Stomach (tissue), 9 donors: ENCODE results near the gene LRMDA. TPM values are rescaled to one million over a fixed set of nuclear protein-coding genes. Genes with fewer than 3 reads are reported as not detected.

Source experiments
- DNase-seq, 2 donors: peaks; one replicate each; pipeline versions ENCODE4 v3.0.0 to v3.0.0-alpha.2; 2013 to 2019
- H3K27ac ChIP-seq, 5 donors: fragments of 200-600 bp in 4 of 5; sonication (generic) in 4 of 5; one replicate each; pipeline ENCODE4 v1.5.1; 2013 to 2019; ENCODE audit warnings: mild to moderate bottlenecking in 1 of 5, moderate library complexity in 1 of 5
- H3K27me3 ChIP-seq, 3 donors: fragments of 200-600 bp; sonication (generic); one replicate each; pipeline ENCODE4 v1.5.1; 2017 to 2019; ENCODE audit warnings: mixed run types in 1 of 3
- H3K36me3 ChIP-seq, 4 donors: fragments of 200-600 bp; sonication (generic); 1 replicate in 3 of 4; 2 replicates in 1 of 4; pipeline ENCODE4 v1.5.1; 2016 to 2019
- H3K4me1 ChIP-seq, 4 donors: fragments of 200-600 bp; sonication (generic); one replicate each; pipeline ENCODE4 v1.5.1; 2016 to 2019
- H3K4me3 ChIP-seq, 4 donors: fragments of 200-600 bp; sonication (generic) in 3 of 4; one replicate each; pipeline ENCODE4 v1.5.1; 2016 to 2019; ENCODE audit warnings: mild to moderate bottlenecking in 1 of 4
- H3K9me3 ChIP-seq, 4 donors: fragments of 200-600 bp; sonication (generic); one replicate each; pipeline ENCODE4 v1.5.1; 2016 to 2019
- CTCF ChIP-seq, 7 experiments: fragments of 450-650 bp in 4 of 7; fragments of 200-600 bp in 3 of 7; sonication (generic) in 3 of 7; IDR thresholded peaks; one replicate each; pipeline ENCODE4 v1.5.1; 2016 to 2019; ENCODE audit warnings: antibody characterized with exemption in 7 of 7, control low read depth in 2 of 7, mild to moderate bottlenecking in 1 of 7
- EP300 ChIP-seq: sonication (generic); formaldehyde crosslinking; IDR thresholded peaks from one replicate; pipeline ENCODE4 v1.6.1; 2017; ENCODE audit warnings: antibody characterized with exemption
- POLR2A ChIP-seq, 4 donors: fragments of 450-650 bp; IDR thresholded peaks; one replicate each; pipeline ENCODE4 v1.6.1; 2016; ENCODE audit warnings: antibody characterized with exemption in 4 of 4, control low read depth in 2 of 4, mild to moderate bottlenecking in 1 of 4, moderate library complexity in 1 of 4
- POLR2AphosphoS5 ChIP-seq, 3 donors: sonication (generic); formaldehyde crosslinking; IDR thresholded peaks; one replicate each; pipeline ENCODE4 v1.6.1; 2016; ENCODE audit warnings: antibody characterized with exemption in 3 of 3
- WGBS, 5 donors: extraction: QIAGEN DNeasy Blood & Tissue Kit in 3 of 5; methylation state at CpG; one replicate each; pipeline versions ENCODE4 v1.1.5 to v1.1.7; 2013 to 2018; 5-methylcytosine and 5-hydroxymethylcytosine counted together
- intact Hi-C: fragments of 100-400 bp; cut with DNase I; formaldehyde crosslinking; loops from one replicate; pipeline ENCODE4 v1.15.1; 2023; ENCODE audit warnings: low total_unique reads
- polyA plus RNA-seq, 3 donors: library from polyadenylated mRNA; stranded (reverse); fragments of 200-250 nt; gene quantifications; one replicate each; pipeline ENCODE4 v1.2.3, GENCODE V29; 2013
- total RNA-seq, 5 donors: library from RNA; depleted of rRNA; stranded (reverse); fragments of >200 nt; gene quantifications; one replicate each; pipeline versions ENCODE4 v1.1.0 to v1.2.3, GENCODE V29; 2014 to 2016
- donor health status: healthy with polysubstance abuse.
- donor health status: Bipolar disorder and iron deficiency.
- donor health status: healthy.

LRMDA gene
- total and polyA plus RNA-seq, 8 donors: 1.3 to 30.2 (median 13.6) TPM; not detected in 1

GRCh38 chr10:76185471-76186301, 754.3 kb downstream of the LRMDA start:
- Histone ChIP-seq H3K4me3 (no peak overlapping the region), H3K27me3 (no peaks in the 10 kb centered on the region), H3K27ac (no peak overlapping the region), H3K9me3 (no peaks in the 10 kb centered on the region), H3K36me3 (no peaks in the 10 kb centered on the region), H3K4me1 (peaks cover 0 to 23% (median 9%) of the 10 kb centered on the region in 4 donors)
- intact Hi-C loops: no loop called here
- DNase-seq: peak in 1 of 2 donors; percentile 25
- WGBS, 5 donors: 52 to 71% (median 58%) methylated on average over 10 of the region's 10 CpGs
- no peak for TF ChIP-seq POLR2A (IDR thresholded peaks at IDR 0.05)
- no peak for TF ChIP-seq EP300
- TF ChIP-seq CTCF (IDR thresholded peaks at IDR 0.05): no peak
- TF ChIP-seq POLR2AphosphoS5 (IDR thresholded peaks at IDR 0.05): no peak

GRCh38 chr10:76188216-76188615, 756.8 kb downstream of the LRMDA start:
- intact Hi-C loops: no loop called here
- H3K4me1 ChIP-seq: peaks cover 0 to 30% (median 9%) of the 10 kb centered on the region in 4 donors
- no peaks in the 10 kb centered on the region for H3K36me3 ChIP-seq
- H3K27me3 ChIP-seq: no peaks in the 10 kb centered on the region
- H3K27ac ChIP-seq: no peak overlapping the region
- 84 to 95% (median 92%) methylated on average over 3 of the region's 3 CpGs for WGBS, 5 donors
- no peak overlapping the region for H3K4me3 ChIP-seq
- TF ChIP-seq POLR2AphosphoS5 (IDR thresholded peaks at IDR 0.05) (no peak), CTCF (IDR thresholded peaks at IDR 0.05) (no peak), POLR2A (IDR thresholded peaks at IDR 0.05) (no peak), EP300 (no peak)
- H3K9me3 ChIP-seq: no peaks in the 10 kb centered on the region
- DNase-seq: no peak

- intact Hi-C loops: no loop called here
Measured at GRCh38 chr10:76190634-76191270, 759.3 kb downstream of the LRMDA start.

GRCh38 chr10:76191336-76191735, 759.9 kb downstream of the LRMDA start:
- intact Hi-C loops: no loop called here
- Histone ChIP-seq H3K36me3 (no peaks in the 10 kb centered on the region), H3K9me3 (no peaks in the 10 kb centered on the region), H3K27ac (no peak overlapping the region), H3K4me3 (no peak overlapping the region), H3K4me1 (peaks cover 0 to 18% (median 7%) of the 10 kb centered on the region in 4 donors), H3K27me3 (no peaks in the 10 kb centered on the region)
- TF ChIP-seq POLR2A (IDR thresholded peaks at IDR 0.05): no peak
- TF ChIP-seq POLR2AphosphoS5 (IDR thresholded peaks at IDR 0.05): no peak
- no peak for TF ChIP-seq CTCF (IDR thresholded peaks at IDR 0.05)
- TF ChIP-seq EP300: no peak
- DNase-seq: peak in 1 of 2 donors; percentile 16
- WGBS, 5 donors: 44 to 74% (median 60%) methylated on average over 1 of the region's 1 CpG

More at GRCh38 chr10:76190634-76191270, 759.3 kb downstream of the LRMDA start:
- Histone ChIP-seq H3K27me3 (no peaks in the 10 kb centered on the region), H3K36me3 (no peaks in the 10 kb centered on the region), H3K4me3 (no peak overlapping the region), H3K4me1 (peaks cover 0 to 18% (median 9%) of the 10 kb centered on the region in 4 donors), H3K27ac (no peak overlapping the region), H3K9me3 (no peaks in the 10 kb centered on the region)
- no peak for TF ChIP-seq POLR2AphosphoS5 (IDR thresholded peaks at IDR 0.05)
- DNase-seq: no peak
- WGBS, 5 donors: 57 to 81% (median 69%) methylated on average over 8 of the region's 8 CpGs
